ENCODE results near the gene SNAI1.
"Not testable (repeated sequence)": the region's sequence is repeated elsewhere in the genome, so short reads cannot be mapped to it uniquely, and the experiment has no call there.

Gene SNAI1

DNA sequence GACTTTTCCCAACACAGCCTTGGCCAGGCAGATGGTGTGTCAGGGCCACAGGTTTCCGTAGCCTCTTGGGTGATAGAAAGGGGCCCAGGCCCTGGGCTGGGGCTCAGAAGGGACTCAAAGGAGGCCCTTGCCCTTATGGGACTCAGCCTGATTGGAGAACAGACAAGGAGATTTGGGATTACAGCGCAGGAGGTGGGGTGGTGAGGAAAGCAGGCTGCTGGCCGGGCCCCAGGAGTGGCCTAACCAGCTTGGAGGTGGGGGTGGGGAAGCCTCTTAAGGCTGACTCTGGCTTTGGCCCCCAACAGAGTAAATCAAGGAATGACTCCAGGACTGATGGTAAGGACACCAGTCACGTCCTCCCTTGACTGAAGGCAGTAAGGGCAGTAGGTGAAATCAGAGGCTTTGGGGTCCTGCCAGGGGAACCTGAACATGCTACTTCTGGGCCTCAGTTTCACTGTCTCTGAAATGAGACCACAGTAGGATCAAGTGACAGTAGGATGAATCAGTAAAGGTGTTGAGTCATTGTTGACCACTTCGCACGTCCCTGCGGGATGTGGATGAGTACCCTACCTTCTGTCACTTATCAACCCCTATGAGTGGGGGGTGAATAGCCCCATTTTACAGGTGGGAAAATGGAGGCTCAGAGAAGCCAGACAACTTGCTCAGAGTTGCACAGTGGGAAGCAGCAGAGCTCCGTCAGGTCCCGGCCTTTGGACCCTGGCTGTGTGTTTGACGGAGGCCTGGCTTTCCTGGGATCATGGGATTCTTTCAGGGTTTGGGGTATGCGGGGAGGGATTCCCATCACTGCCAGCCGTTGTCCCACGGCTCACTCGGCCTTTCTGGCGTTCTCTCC, 4.5 kb downstream of the SNAI1 start:
- DNase-seq = no peak

DNA sequence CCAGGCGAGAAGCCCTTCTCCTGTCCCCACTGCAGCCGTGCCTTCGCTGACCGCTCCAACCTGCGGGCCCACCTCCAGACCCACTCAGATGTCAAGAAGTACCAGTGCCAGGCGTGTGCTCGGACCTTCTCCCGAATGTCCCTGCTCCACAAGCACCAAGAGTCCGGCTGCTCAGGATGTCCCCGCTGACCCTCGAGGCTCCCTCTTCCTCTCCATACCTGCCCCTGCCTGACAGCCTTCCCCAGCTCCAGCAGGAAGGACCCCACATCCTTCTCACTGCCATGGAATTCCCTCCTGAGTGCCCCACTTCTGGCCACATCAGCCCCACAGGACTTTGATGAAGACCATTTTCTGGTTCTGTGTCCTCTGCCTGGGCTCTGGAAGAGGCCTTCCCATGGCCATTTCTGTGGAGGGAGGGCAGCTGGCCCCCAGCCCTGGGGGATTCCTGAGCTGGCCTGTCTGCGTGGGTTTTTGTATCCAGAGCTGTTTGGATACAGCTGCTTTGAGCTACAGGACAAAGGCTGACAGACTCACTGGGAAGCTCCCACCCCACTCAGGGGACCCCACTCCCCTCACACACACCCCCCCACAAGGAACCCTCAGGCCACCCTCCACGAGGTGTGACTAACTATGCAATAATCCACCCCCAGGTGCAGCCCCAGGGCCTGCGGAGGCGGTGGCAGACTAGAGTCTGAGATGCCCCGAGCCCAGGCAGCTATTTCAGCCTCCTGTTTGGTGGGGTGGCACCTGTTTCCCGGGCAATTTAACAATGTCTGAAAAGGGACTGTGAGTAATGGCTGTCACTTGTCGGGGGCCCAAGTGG, 5.3 kb downstream of the SNAI1 start:
- DNase-seq = no peak

DNA sequence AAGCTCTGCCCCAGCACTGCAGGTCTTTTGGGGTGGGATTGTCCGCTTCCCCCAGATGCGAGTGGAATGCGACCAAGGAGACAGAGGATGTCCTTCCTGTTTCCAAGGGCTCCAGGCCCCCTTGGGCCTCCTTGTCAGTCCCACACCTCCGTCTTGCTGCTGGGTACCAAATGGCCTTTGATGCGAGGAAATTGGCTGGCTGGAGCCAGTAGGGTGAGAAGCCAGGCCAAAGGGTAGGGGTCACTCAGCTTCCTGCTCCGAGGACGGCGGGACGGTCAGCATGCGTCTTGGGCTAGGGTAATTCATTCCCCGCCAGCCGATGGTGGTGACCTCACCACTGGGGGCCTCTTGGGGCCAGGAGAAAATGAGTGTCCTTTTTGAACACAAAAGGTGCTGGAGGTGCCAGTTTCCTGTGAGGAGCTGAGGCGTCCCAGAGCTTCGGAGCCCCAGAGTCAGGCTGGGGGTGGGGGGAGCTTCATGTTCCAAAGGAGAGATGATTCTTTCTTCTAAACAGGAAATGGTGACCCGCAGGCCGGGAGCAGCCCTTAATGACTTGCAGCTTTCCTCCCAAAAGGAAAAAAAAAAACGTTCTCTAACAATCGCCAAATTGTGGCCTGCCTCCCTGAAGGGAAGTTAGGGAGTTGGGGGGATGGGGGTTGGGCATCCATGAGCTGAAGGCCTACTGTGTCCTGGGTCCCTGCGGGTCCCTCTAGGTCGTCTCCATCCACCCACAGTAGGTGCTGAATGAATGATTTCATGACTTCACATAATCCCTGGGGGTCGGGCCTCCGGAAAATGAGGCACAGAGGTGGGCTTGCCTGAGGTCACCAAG, 6.7 kb downstream of the SNAI1 start:
- no peak for DNase-seq

DNA sequence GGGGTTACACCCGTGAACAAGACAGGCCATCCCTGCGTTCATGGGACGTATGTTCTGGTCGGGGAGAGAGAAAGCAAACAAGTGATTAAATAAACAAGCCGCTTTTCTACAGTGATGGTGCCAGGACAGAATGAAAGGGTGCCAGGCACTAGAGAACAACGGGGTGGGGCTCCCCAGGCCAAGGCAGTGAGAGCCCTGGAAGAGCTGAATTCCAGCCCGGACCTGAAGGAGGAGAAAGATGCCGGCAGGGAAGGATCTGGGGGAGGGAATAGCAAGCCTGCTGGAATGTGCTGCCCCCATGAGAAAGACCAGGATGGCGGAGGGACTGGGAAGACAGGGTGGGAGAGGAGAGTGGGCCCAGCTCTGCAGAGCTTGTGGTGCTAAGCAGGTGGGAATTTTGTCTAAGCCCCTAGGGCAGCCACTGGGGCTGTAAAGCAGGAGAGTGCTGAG, 7.5 kb downstream of the SNAI1 start:
- no peak for DNase-seq

DNA sequence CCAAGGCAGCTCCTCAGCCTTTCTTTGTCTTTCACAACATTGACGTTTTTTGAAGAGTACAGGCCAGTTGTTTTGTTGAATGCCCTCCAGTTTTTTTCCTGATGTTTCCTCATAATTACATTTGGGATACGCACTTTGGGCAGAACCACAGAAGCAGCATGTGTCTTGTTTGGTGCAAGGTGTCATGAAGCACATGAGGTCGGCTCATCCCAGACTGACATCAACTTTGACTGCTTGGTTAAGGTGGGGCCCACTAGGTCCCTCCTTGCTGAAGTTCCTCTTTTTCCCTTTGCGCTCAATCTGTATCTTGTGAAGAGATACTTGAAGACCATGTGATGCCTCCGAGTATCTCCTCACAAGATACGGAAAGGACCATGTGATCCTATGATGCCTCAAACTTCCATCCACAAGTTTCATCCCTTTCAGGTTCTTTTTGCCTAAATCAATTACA, 10.5 kb downstream of the SNAI1 start:
- no peak for DNase-seq

DNA sequence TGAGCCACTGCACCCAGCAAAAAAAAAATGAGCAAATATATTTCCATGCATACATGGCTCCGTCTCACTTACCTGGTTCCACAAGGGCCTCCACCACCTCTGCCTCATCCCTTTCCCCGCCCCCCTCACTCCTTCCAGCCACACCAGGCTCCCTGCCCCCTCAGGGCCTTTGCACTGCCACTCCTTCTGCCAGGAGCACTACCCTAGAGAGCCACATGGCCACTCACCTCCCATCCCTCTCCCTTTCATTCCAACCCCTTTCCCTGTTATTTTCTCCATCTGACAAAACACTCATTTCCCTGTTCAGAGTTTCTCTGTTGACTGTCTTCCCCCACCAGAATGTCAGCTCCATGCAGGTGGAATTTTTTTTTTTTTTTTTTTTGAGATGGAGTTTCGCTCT, 12.8 kb downstream of the SNAI1 start:
- DNase-seq = no peak

DNA sequence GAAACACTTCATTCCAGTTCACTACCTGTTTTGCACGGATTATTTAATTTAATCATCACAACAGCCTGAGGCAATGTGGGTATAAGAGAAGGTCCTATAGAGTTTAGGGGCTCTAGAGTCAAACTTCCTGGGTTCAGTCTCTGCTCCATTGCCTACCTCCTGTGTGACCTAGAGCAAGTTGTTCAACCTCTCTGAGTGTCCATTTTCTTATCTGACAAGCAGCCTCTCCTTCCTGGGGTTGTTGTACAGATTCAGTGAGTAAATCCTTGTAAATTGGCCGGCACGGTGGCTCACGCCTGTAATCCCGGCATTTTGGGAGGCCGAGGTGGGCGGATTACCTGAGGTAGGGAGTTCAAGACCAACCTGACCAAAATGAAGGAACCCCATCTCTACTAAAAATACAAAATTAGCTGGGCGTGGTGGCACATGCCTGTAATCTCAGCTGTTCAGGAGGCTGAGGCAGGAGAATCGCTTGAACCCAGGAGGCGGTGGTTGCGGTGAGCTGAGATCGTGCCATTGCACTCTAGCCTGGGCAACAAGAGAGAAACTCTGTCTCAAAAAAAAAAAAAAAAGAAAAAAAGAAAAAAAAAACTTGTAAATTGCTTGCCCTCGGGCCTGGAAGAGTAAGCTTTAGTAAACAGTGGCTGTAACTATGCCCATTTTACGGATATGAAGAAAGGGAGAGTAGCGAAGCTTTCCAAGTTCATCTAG, 15.9 kb downstream of the SNAI1 start:
- not testable (repeated sequence) for DNase-seq

DNA sequence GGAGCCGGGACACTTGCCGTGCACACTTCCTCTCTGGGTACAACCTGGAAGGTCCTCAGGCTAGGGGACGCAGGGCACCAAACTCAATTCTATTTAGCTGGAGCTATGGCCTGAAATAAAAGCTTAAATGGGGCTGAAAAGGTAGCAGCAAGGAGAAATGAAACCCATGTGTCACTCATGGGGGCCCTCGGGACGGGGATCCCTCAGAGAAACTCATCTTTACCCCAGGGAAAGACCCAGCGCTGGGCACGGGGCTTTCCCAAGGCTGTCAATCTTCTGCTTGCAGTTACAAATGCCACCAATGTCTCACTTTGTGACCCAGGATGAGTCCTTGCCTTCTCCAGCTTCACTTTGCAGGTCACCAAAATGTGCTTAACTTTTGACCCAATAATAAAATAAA, 16.5 kb downstream of the SNAI1 start:
- DNase-seq = no peak

DNA sequence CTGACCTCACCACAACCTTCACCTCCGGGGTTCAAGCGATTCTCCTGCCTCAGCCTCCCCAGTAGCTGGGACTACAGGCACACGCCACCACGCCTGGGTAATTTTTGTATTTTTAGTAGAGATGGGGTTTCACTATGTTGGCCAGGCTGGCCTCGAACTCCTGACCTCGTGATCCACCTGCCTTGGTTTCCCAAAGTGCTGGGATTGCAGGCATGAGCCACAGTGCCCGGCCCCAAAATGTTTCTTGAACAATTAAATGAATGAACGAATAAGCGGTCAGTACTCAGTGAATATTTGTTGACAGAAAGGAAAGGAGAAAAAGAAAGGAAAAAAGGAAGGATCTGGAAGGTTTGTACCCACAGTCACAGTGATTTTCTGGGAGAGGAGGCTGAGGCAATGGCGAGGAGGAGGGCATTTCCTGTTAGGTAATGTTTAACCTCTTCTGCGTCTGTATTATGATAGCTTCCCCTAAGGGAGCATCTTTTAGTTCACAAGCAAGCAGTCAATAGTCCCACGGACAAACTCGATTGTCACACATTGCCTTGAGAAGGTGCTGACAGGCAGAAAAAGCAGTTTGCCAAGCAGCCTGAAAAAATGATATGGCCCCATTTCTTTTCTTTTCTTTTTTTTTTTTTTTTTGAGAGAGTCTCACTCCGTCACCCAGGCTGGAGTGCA, 17.9 kb downstream of the SNAI1 start:
- DNase-seq = not testable (repeated sequence)

DNA sequence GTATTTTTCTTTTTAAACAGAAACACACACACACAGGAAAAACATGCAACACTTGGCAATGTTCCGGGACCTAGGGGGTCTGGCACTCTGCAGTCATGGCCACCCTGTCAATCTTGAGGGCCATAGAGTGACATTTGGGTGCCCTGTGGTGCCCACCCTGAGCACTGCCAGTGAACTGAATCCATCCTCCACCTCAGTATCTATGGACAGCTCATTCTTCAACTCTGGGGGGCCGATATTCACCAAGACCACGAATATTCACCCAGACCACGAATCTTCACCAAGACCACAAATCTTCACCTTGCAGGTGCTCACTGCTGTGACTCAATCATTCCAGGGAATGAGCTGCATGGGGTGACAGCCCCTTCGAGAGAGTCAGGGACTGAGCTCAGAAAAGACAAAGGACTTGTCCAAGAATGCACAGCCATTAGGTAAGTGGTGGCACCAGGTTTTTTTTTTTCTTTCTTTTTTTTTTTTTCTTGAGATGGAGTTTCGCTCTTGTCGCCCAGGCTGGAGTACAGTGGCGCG, 19.1 kb downstream of the SNAI1 start:
- DNase-seq = no peak

DNA sequence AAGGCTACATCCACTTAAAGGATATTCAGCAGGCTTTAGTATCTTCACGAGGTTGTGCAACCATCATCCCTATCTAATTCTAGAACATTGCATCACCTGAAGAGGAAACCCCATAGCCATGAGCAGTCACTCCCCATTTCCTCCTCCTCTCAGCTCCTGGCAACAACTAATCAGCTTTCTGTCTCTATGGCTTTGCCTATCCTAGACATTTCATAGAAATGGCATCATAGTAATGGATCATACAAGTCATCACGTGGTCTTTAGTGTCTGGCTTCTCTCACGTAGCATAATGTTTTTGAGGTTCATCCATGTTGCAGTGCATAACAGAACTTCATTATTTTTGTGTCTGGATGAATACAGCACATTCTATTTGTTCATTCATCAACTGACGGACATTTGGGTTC, 20.5 kb downstream of the SNAI1 start:
- DNase-seq = no peak

DNA sequence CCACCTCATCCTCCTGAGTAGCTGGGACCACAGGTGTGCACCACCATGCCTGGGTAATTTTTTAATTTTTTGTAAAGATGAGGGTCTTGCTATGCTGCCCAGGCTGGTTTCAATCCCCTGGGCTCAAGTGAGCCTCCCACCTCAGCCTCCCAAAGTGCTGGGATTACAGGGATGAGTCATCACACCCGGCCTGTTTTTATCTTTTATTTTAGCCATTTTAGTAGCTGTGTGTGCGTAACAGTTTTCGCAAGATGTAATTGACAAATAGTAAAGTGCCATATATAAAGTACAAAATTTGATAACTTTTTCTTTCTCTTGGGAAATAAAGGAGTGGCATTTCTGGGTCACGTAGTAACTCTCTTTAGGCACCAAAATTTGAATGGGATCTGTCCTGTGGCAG, 21.4 kb downstream of the SNAI1 start:
- no peak for DNase-seq

DNA sequence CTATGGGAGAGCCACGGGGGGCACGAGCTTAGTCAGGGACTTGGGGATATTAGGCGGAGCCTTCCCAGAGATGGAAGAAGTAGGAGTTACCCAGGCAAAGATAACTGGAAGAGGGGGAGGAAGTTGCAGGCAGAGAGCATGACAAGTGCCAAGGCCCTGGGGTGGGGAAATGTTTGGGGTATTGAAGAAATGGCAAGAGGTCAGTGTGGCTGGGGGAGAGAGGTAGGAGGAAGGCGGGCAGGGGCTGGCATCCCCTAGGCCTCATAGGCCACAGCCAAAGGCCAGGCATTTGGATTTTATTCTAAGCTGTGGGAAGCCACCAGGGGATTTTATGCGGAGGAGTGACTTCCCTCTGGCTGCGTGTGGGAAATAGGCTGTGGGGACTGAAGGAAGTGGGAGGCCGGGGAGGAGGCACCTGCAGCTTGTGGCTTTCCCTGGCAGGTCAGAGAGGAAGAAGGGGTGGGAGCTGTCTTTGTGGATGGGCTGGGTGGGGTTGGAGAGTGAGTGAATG, 22.7 kb downstream of the SNAI1 start:
- DNase-seq = no peak

DNA sequence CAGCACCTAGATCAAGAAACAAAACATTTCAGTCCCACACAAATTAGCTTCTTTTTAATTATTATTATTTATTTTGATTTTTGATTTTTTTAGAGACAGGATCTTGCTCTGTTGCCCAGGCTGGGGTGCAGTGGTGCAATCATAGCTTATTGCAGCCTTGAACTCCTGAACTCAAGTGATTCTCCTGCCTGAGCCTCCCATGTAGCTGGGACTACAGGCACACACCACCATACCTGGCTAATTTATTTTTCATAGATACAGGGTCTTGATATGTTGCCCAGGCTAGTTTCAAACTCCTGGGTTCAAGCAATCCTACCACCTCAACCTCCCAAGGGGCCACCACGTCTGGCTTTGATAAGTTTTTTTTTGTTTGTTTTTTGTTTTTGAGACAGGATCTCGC, 24.6 kb downstream of the SNAI1 start:
- DNase-seq = no peak

DNA sequence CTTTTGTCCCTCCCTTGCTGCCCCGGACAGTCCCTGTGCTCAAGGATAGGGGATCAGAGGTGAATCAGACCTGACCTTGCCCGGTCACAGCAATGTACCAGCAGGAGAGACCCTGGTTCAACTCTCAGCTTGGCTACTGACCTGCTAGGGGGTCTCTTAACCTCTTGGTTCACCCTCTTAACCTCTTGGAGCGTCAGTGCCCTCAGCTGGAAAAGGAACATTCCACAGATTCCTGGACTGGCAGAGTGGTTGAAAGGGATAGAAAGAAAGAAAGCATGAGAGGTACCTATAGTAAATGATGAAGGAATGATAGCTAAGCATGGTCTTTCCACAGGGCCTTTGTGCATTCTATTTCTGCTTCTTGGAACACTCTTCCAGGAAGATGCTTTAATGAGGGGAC, 25.2 kb downstream of the SNAI1 start:
- DNase-seq = no peak

DNA sequence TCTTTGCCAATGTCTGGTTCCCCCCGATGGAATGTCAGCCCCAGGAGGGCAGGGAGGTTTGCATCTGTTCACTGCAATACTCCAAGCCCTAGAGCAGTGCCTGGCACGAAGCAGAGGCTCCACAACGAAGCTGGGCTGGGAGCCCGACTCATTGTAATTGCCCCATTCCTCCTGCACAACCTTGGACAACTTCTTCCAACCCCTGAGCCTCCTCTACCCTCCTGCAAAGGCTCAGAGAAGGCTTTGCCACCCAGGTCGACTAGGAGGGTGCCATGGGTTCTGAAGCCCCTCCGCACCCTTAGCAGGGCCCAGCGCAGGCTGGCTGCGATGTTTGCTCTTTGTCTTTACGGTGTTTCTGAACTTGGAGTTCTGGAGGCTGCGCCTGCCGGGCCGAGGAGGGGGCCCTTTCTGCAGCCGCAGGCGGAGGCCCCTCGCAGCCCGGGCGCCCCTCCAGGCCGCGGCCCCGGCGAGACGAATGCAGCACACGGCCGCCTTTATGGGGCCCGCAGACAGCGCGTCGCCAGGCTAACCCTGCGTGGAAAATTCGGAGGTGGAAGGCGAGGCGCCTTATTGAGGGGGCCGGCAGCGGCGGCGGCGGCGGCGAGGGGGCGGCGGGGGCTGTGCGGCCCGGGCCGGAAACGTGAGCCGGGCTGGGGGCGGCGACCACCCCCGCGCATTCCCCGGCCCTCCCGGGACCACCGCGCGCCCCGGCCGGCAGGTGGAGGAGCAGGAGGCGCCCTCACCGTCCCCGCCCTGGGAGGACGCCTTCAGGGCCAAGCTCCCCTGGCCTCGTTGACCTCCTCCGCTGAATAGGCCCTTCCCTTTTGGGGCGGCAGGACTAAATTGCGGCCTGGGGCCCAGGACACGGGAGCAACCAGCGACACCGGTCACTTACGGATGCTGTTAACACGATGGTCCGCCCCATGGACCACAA, 27.0 kb downstream of the SNAI1 start:
- no peak for DNase-seq

DNA sequence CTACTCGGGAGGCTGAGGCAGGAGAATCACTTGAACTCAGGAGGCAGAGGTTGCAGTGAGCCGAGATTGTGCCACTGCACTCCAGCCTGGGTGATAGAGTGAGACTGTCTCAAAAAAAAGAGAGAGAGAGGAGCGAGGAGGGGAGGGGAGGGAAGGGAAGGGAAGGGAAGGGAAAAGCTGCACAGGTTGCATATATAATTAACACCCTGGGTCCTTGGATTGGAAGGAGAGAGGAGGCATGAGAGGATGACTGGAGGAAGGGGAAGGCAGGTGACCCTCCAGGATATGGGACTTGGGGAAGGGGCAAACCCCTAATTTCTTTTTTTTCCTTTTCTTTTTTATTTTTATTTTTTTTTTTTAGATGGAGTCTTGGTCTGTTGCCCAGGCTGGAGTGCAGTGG, 28.8 kb downstream of the SNAI1 start:
- DNase-seq = not testable (repeated sequence)

DNA sequence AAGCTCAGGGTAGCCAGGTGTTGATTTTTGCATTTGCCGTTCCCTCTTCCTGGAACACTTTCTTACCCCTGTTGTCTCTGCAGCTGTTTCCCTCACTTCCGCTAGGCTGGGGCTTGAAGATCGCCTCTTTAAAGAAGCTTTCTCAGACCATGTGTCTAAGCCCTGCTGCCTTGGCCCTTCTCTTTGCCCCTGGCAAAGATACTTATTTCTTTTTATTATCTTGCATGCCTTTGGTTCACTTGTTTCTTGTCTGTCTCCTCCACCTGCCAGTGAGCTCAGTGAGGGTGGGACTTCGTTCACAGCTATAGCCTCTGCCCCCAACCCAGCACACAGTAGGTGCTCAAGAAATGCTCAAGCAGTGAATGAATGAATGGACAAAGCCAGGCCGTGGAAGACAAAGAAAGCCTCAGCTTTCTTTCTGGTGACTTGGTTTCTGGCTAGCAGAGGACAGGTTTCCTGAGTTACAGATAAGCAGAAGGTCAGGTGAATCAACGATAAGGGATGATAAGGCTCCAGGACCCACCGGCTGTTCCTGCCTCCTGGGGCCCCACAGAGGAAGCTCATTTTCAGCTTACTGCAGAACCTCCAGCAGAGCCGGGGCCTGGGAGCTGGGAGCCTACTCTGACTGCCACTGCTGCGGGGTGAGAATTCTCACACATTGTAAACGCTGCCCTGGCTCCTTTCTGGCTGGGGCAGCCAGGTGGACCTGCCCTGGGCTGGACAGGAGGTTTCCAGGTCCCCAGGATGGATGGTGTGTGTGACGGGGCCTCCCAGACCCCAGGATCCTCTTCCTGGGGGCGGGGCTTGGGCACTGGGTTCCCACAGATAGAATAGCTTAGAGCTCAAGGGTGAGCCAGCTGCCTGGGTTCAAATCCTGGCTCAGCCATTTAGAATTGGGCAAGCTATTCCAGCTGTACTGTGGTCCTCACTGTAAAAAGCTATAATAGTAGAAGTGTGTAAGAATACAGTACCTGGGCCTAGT, 29.8 kb downstream of the SNAI1 start:
- no peak for DNase-seq

DNA sequence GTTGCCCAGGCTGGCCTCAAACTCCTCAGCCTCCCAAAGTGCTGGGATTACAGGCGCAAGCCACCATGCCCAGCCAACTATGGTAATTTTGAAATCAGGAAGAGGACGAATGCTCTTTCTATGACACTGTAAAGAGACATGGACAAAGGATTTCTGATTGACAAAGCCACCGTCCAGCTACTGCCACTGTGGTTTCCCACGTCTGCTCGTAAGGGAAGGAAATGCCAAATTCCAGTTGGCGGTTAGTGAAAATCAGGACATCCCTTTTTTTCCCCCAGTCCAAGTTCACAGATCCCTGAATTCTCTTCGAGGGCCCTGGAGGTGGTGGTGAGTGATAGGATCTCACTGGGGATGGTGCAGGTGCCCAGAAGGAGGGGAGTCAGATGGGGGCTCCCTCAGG, 31.2 kb downstream of the SNAI1 start:
- no peak for DNase-seq

Measured in central memory CD4-positive, alpha-beta T cell (primary cell).